IPS DF 6.9 (cell line): ENCODE results near the gene UPF3B.
"Not testable (repeated sequence)": the region's sequence is repeated elsewhere in the genome, so short reads cannot be mapped to it uniquely, and the experiment has no call there.

Experiments
- DNase-seq: peaks from one replicate; pipeline ENCODE4 v3.0.0-alpha.2; 2013; ENCODE audit warnings: low read depth, low spot score
- H3K27ac ChIP-seq: one replicate; pipeline ENCODE4 v1.5.1; 2013; ENCODE audit warnings: low read length, control low read depth
- H3K27me3 ChIP-seq: 2 replicates; pipeline ENCODE4 v1.6.1; 2013; ENCODE audit warnings: mild to moderate bottlenecking, low read length; ENCODE audit not compliant: control insufficient read depth, insufficient read depth
- H3K36me3 ChIP-seq: 2 replicates; pipeline ENCODE4 v1.6.1; 2013; ENCODE audit warnings: low read length; ENCODE audit not compliant: control insufficient read depth, insufficient read depth
- H3K4me1 ChIP-seq: 2 replicates; pipeline ENCODE4 v1.6.1; 2013; ENCODE audit warnings: low read length; ENCODE audit not compliant: control insufficient read depth, insufficient read depth
- H3K4me3 ChIP-seq: 2 replicates; pipeline ENCODE4 v1.5.1; 2013; ENCODE audit warnings: mild to moderate bottlenecking, low read length
- H3K9me3 ChIP-seq: 2 replicates; pipeline ENCODE4 v1.6.1; 2013; ENCODE audit warnings: low read length, inconsistent platforms; ENCODE audit not compliant: control insufficient read depth, insufficient read depth
- WGBS: extraction: QIAGEN DNeasy Blood & Tissue Kit; methylation state at CpG from one replicate; pipeline ENCODE4 v1.1.7; 2013; ENCODE audit warnings: mixed read lengths, missing lambda C conversion rate; ENCODE audit not compliant: insufficient read length, insufficient coverage; 5-methylcytosine and 5-hydroxymethylcytosine counted together

Gene UPF3B

DNA sequence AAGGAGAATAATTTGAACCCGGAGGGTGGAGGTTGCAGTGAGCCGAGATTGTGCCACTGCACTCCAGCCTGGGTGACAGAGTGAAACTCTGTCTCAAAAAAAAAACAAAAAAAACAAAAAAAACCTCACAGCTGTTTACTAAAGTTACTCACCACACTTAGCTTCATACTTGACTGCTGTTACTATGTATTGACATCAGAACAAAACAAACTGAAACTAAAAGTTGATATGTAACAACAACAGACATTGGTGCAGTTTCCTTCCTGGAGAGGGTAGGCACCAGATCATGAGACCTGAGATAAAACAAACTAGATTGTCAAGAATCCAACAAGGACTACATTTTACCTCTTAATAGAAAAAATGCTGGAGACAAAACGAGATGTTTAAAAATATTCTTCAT is 31.1 kb downstream of the UPF3B start:
- not testable (repeated sequence) for H3K4me1 ChIP-seq, H3K36me3 ChIP-seq, H3K9me3 ChIP-seq, H3K27me3 ChIP-seq, H3K4me3 ChIP-seq, DNase-seq, H3K27ac ChIP-seq
- no CpG with 5 or more reads among the region's 3 CpGs for WGBS

DNA sequence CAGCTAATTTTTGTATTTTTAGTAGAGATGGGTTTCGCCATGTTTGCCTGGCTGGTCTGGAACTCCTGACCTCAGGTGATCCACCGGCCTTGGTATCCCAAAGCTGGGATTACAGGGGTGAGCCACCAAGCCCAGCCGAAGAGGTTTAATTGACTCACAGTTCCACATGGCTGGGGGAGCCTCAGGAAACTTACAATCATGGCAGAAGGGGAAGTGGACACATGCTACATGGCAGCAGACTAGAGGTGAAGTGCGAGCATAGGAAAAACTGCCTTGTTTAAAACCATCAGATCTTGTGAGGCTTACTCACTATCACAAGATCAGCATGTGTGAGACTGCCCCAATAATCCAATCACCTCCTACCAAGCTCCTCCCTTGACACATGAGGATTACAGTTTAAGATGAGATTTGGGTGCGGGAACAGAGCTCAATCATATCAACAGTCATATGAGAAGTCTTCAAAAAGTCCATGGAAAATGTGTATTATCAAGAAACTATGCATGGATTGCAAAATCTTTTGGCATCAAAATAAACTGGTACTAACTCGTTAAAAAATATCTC is 35.6 kb downstream of the UPF3B start:
- Histone ChIP-seq H3K9me3 (no peaks in the 10 kb centered on the region), H3K27ac (no peak overlapping the region), H3K4me1 (no peaks in the 10 kb centered on the region), H3K27me3 (no peaks in the 10 kb centered on the region), H3K4me3 (no peak overlapping the region), H3K36me3 (no peaks in the 10 kb centered on the region)
- no CpG with 5 or more reads among the region's 6 CpGs for WGBS
- no peak for DNase-seq

DNA sequence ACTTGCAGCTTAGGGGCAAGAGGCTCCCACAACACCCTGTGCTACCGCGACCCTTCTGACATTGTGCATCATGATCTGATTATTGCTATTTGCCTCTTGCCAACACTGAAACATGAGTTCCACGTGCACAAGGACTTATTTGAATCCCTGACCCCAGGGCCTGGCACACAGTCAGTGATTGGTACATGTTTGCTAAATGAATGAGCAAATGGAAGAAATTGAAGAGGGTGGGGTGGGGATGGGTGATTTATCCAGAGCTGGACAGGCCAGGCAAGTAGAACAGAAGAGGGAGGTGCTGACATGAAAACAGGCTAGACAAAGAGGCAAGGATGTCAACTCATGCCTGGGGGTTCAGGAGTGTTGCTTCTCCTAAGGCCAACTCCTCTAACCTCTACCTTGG is 36.5 kb downstream of the UPF3B start:
- Histone ChIP-seq H3K36me3 (no peaks in the 10 kb centered on the region), H3K9me3 (no peaks in the 10 kb centered on the region), H3K4me1 (no peaks in the 10 kb centered on the region), H3K27ac (no peak overlapping the region), H3K27me3 (no peaks in the 10 kb centered on the region), H3K4me3 (no peak overlapping the region)
- no peak for DNase-seq
- no CpG with 5 or more reads among the region's 3 CpGs for WGBS

DNA sequence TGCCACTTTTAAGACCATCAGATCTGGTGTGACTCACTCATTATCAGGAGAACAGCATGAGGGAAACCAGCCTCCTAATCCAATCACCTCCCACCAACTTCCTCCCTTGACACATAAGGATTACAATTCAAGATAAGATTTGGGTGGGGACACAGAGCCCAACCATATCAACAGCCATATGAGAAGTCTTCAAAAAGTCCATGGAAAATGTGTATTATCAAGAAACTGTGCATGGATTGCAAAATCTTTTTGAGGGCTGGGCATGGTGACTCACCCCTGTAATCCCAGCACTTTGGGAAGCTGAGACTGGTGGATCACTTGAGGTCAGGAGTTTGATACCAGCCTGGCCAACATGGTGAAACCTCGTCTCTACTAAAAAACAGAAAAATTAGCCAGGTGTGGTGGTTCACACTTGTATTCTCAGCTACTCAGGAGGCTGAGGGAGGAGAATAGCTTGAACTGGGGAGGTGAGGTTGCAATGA is 43.5 kb downstream of the UPF3B start:
- no peaks in the 10 kb centered on the region for H3K27me3 ChIP-seq
- no peak for DNase-seq

DNA sequence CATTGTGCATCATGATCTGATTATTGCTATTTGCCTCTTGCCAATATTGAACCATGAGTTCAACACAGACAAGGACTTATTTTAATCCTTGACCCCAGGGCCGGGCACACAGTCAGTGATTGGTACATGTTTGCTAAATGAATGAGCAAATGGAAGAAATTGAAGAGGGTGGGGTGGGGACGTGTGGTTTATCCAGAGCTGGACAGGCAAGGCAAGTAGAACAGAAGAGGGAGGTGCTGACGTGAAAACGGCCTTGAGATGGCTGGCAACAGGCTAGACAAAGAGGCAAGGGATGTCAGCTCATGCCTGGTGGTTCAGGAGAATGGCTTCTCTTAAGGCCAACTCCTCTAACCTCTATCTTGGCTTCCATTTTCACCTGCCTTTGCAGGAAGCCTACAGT is 44.3 kb downstream of the UPF3B start:
- no CpG with 5 or more reads among the region's 4 CpGs for WGBS
- DNase-seq, H3K27ac ChIP-seq, H3K27me3 ChIP-seq, H3K4me3 ChIP-seq, H3K4me1 ChIP-seq, H3K36me3 ChIP-seq, H3K9me3 ChIP-seq: not testable (repeated sequence)

More for the DNA sequence above, 43.5 kb downstream of the UPF3B start:
- no peaks in the 10 kb centered on the region for H3K9me3 ChIP-seq
- no peak overlapping the region for H3K4me3 ChIP-seq
- H3K36me3 ChIP-seq = no peaks in the 10 kb centered on the region
- no peak overlapping the region for H3K27ac ChIP-seq
- no CpG with 5 or more reads among the region's 1 CpG for WGBS
- H3K4me1 ChIP-seq = no peaks in the 10 kb centered on the region

DNA sequence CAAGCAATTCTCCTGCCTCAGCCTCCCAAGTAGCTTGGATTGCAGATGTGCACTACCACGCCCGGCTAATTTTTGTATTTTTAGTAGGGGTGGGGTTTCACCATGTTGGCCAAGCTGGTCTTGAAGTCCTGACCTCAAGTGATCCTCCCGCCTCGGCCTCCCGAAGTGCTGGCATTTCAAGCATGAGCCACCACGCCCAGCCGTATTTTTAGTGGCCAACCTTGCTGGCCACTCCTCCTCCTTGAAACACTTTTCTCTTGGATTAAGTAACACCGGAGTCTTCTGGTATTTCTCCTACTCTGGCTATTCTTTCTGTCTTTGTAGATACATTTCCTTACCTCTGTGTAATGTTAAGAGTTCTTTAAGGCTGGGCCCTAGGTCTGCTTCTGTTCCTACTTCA is 50.2 kb downstream of the UPF3B start:
- no peak for DNase-seq
- H3K4me1 ChIP-seq = no peaks in the 10 kb centered on the region
- no peak overlapping the region for H3K4me3 ChIP-seq
- H3K36me3 ChIP-seq = no peaks in the 10 kb centered on the region
- no CpG with 5 or more reads among the region's 8 CpGs for WGBS
- H3K27ac ChIP-seq = no peak overlapping the region
- H3K27me3 ChIP-seq = no peaks in the 10 kb centered on the region
- no peaks in the 10 kb centered on the region for H3K9me3 ChIP-seq

DNA sequence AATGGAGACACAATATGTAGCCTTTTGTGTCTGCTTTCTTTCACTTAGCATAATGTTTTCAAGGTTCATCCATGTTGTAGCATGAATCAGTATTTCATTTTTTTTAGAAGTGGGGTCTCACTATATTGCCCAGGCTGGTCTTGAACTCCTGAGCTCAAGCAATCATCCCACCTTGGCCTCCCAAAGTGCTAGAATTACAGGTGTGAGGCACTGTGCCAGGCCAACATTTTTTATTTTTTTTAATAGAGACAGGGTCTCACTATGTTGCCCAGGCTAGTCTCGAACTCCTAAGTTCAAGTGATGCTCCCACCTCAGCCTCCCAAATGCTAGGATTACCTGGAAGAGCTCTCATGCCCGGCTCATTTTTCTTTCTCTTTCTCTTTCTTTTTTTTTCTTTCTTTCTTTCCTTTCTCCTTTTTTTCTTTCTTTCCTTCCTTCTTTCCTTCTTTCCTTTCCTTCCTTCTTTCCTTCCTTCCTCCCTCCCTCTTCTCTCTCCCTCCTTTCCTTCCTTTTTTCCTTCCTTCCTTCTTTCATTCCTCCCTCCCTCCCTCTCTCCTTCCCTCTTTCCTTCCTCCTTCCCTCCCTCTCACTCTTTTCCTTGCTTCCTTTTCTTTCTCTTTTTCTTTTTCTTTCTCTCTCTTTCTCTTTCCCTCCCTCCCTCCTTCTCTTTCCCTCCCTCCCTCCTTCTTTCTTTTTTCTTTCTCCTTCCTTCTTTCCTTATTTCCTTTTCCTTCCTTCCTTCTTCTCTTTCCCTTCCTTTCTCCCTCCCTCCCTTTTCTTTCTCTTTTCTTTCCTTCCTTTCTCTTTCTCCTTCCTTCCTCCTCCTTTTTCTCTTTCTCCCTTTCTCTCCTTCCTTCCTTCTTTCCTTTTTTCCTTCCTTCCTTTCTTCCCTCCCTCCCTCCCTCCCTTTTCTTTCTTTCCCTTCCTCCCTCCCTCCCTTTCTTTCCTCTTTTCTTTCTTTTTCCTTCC is 51.2 kb downstream of the UPF3B start:
- Histone ChIP-seq H3K9me3 (no peaks in the 10 kb centered on the region), H3K27me3 (no peaks in the 10 kb centered on the region), H3K27ac (no peak overlapping the region), H3K4me3 (no peak overlapping the region), H3K36me3 (no peaks in the 10 kb centered on the region), H3K4me1 (no peaks in the 10 kb centered on the region)
- DNase-seq = no peak
- no CpG with 5 or more reads among the region's 2 CpGs for WGBS

DNA sequence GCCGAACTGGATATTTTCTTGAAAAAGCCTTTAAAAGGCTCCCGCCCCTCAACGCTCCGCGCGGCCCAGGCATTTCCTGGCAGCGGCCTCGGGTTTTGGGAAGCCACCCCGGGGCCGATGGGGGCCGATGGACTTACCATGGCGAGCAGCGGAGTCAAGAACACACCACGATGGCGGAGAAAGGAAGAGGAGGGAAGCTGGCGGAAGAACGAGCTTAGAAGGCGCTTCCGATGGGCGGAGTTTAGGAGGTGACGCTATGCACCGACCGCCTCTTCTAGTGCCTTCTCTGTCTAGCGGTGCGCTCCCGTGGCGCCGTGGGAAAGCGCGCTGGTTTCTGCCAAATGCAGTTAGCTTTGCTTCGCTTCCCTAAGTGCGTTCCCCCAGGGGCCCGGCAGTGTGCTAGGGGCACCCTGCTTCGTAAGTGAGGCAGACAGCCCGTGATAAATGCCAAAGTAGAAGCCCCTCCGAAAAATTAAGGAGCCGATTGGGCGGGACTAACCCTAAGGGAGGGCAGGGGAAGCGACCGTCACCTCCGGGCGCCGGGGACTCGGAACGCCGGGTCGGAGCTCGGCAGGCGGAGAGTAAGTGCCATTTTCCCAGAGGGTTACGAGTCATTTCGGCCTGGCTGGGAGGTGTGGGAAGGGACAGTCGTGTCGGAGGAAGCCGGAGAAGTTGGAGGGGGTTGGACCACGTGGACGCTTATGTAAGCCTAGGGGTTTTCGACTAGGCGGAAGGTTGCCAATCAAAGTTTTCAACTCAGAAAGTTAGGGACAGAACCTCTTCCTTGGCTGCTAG is 61.1 kb downstream of the UPF3B start, which contains the start of gene RPL39:
Gene RPL39 (minus strand): TSS at position 194 of the 795 bp plus-strand sequence. CDS start 54 bp downstream, at position 140.
- Histone ChIP-seq H3K4me3 (peak within 1 kb of the TSS; percentile 94), H3K4me1 (no peaks in the 10 kb centered on the region; the same call in 1 of the 2 replicates), H3K9me3 (no peaks in the 10 kb centered on the region), H3K36me3 (peaks cover 8% of the 10 kb centered on the region; the same call in 1 of the 2 replicates), H3K27ac (no peak within 1 kb of the TSS), H3K27me3 (no peaks in the 10 kb centered on the region)
- WGBS = no CpG with 5 or more reads among the region's 58 CpGs
- DNase-seq = peak; percentile 63

DNA sequence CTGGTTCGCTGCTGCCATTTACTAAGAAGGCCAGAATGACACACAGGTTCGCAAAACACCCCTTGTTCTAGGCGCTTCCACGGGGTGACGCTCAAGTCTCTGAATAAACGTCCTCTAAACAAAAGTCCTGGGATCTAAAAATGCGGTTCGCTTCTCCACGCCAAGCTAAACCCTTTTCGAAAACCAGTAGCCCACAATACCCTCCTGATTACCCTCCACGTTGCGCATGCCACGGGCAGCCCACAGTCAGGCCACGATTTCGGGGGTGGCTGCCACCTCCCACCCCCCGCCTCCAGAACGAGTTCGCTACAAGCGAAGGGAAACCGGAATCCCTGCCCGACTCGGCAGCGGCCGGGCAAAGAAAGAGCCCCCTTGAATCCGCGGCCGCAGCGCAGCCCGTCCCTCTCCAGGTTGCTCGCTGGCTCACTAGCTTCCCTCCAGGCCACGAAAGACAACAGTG is 61.8 kb downstream of the UPF3B start:
- Histone ChIP-seq H3K4me1 (no peaks in the 10 kb centered on the region; the same call in 1 of the 2 replicates), H3K9me3 (no peaks in the 10 kb centered on the region), H3K27ac (no peak overlapping the region), H3K36me3 (peaks cover 8% of the 10 kb centered on the region; the same call in 1 of the 2 replicates), H3K4me3 (peak overlapping the region; percentile 94), H3K27me3 (no peaks in the 10 kb centered on the region)
- WGBS = no CpG with 5 or more reads among the region's 31 CpGs
- no peak for DNase-seq
